ENCODE data around the gene SKI. TPM values are rescaled to one million over a fixed set of nuclear protein-coding genes. Genes with fewer than 3 reads are reported as not detected.
"Not testable (repeated sequence)": the region's sequence is repeated elsewhere in the genome, so short reads cannot be mapped to it uniquely, and the experiment has no call there.

The SKI gene
- polyA plus RNA-seq, 1 donor, result 48.5 TPM

DNA sequence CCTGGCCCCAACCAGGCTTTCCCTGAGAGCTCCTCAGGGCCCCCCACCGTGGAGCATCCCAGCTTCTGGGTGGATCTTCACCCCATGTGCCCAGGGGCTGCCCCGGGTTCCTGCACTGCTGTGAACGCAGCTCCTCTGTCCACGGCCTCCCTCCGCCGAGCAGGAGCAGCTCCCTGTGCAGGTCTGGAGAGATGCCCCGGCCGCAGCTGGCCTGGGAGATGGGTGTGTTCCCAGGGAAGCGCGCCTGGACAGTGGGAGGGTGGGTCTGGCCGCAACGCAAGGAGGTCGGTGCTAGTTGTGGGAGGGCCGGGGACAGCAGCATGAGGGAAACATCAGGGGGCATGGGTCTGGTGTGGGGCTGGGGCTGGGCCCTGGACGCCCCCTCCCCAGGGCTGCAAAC lies 91.9 kb downstream of the SKI start:
- no peak for DNase-seq

DNA sequence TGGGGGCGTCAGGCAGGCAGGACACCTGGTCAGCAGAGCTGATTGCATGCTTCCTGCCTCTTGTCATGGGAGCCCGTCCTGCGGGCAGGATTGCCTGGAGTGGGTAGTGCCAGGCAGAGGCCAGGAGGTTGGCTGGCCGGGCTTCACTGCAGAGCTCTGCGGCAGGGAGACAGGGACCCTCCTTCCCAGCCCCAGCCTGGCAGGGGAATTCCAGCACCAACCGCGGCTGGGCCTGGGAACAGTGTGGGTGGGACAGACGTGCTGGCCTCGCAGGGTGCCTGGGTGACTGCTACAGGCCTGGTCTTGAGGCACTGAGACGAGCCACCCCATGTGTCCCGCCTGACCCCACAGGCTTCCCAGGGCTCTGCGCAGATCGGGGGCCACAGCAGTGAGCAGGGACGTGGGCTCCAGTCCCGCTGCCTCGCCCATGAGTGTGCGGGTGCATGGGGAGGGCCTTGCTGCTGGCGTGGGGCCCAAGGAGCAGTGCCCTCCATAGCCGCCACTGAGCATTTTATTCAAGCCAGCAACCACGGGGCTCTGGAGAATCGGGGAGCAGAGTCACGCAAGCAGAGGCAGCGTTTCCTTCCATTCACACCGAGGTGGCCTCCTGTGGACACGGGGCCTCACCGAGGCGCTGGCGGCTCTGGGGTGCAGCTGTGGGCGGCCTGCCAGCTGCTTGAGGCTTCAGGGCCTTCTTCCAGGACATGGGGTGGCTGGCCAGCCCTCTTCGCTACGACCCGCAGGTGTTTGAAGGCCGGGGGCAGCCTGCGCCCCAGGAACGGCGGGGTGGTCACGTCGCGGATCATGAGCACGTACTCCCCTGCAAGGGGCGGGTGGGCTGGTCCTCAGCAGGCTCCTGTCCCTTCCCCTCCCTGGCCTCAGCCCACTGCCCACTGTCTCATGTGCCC lies 92.9 kb downstream of the SKI start:
- no peak for DNase-seq

DNA sequence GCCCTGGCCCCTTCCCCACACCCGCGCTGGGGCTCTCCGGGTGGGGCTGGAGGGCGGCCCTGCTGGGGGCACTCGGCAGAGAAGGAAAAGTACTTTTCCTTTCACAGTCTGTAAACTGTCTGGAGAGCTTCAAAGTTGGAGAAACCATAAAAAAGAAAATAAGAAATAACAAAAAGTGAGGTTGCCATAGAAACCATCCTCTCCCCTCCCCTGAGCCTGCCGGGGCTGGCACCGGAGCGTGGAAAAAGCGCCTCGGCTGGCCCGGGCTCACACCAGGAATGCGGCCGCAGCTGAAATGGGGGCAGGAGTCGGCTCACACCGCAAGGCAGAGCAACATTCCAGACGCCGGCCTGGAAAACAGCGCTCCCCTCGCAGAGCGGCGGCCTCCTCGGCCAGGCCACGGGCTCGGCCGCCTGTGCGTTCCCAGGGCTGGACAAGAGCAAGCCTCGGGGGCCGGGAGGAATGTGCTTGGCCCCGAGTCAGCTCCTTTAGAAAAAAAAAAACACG lies 94.0 kb downstream of the SKI start:
- DNase-seq, result peak; percentile 86

DNA sequence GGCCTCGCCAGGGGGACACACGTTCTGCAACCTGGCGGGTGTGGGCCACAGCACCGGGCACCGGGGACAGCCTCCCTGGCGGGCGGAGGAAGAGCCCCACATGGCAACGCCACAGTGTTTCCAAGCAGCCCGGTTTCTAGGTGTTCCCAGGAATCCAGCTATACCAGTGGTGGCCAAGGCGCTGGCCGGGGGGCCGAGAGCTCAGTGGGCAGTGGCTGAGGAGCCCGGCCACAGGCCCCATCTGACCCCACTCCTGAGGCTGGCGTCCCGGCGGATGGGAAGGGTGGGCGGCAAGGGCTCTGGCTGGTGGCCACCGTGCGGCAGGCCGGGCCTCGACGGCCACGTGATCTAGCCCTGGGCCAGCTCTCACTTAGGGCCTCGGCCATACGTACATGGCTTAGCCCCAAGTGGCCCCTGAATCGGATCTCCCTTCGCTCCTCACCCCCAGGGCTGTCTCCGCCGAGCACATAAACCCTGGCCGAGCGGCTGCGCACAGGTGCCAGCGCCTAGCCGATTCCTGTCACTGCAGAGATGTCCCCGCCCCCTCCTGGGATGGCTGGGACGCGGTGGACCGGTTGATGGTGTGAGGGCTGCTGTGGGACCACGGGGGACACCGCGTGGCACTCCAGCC lies 94.6 kb downstream of the SKI start:
- no peak for DNase-seq

DNA sequence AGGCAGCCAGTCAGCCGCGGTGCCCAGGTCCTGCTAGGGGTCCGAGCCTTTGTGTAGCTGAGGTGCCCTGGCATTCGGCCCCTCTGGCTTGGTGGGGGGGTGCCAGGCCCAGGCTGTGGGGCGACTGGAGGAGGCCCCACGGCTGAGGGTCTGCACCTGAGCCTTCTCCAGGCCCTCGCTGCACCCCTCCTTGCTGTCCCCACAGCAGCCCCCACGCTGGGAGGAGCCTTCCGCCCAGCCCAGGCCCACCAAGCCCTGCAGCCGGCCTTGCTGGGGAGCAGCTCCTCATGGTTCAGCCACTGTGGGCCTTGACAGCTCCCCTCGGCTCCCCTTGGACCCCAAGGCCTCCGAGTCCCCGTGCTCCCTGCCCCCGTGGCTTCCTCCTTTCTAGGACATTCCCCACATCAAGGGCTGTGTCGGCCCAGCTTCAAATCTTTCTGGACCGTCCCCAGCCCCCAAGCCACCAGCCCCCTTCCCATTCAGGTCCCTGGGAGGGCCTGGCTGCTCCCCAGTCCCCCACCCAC lies 95.4 kb downstream of the SKI start:
- no peak for DNase-seq

DNA sequence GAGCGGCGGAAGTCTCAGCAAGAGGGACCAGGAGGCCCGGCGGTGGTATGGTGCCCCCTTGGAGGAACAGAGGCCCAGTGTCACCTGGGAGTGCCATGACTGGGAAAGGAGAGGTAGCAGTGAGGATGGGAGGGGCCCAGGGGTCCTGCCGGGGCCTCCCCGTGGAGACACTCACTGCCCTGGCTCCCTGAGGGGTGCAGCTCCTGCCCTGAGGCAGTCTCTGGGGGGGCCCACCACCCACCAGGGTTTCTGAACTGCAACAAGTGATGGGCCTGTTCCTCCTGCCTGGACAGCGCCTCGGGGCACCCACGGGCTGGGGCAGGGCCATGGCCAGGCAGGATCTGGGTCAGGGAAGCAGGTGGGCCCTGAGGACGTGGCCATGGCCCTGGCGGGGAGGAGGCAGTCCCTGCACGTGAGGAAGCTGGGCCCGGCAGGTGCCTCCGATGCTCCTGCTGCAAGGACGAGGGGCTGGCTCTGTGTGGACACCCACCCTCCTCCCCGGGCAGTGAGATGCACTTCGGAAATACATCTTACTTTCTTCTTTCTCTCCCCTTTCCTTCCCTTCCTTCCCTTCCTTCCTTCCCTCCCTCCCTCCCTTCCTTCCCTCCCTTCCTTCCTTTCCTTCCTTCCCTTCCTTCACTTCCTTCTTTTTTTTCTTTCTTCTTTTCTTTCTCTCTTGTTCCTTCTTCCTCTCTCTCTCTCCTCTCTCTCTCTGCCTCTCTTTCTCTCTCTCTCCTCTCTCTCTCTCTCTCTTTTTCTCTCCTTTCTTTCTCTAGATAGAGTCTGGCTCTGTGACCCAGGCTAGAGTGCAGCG lies 96.6 kb downstream of the SKI start:
- no peak for DNase-seq

DNA sequence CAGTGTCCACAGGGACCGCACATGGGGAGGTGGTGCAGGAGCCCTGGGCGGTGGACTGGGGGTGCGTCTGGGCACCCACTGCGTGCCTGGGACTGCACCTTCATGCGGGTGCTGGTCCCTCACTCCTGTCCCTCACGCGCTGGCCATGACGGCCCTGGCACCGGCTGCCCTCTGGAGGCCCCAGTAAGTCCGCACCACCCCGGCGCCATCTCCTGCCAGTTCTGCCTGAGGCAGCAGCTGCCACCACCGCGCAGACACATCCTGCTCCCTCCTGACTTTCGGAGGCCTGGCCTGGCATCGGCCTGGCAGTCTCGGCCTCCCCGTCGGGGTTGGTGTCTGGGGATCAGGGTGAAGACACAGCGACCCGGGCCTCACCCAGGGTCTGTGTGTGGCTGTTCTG lies 98.4 kb downstream of the SKI start:
- no peak for DNase-seq

DNA sequence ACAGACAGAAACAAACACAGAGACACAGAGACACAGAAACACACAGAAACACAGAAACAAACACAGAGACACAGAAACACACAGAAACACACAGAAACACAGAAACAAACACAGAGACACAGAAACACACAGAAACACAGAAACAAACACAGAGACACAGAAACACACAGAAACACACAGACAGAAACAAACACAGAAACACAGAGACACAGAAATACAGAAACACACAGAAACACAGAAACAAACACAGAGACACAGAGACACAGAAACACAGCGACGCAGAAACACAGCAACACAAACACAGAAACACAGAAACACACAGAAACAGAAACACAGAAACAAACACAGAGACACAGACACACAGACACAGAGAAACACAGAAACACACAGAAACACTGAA lies 99.0 kb downstream of the SKI start:
- DNase-seq, result not testable (repeated sequence)

DNA sequence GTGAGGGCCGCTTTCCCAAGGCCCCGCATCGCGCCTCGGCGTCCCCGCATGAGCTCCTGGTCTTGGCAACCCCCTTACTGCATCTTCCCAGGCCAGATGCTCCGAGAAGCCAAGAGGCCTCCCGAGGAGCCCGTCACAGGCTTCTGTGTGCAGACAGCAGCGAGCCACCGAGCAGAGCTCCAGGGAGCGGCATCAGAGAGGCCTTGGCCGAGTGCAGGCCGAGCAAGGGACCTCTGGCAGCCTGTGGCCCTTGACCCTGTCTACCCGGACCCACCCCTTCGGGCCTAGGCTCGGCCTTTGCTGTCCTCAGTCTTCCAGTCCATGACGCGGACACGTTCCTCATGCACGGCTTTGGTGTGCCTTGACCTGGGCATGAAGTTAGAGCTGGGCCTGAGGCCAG lies 99.7 kb downstream of the SKI start:
- no peak for DNase-seq

DNA sequence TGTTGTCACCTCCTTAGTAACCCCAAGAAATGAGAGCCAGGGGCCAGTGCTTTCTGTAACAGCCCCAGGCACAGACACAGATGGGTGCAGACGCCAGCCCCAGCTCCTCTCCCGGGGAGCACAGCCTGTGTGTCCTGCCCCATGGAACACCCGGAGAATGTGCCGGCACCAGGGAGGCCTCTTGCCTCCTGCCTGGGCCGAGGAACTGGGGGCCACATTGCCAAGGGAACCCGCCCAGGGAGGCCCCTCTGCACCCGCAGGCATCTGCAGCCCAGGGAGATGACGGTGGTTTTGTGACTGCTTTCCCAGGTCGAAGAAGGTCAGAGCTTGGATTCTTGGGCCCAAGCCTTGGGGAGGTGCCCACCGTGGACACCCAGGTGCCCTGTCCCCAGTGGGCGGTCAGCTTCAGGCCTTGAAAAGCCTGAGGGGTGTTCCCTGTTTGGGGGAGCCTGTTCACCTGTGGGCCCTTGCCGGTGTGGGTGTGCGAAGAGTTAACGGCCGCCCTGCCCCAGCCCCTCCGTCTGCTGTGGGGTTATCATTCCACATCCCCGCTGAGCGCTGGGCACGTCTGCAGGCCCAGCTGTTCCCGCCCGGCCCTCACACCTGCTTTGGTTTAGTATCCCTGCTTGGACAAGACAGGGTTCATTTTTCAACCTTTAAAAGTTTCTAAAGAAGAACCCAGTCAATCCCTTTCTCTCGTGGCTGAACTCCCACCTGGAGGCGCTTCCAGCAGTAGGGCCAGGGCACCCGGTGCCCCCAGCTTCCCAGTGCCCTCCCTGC lies 100.7 kb downstream of the SKI start:
- no peak for DNase-seq

DNA sequence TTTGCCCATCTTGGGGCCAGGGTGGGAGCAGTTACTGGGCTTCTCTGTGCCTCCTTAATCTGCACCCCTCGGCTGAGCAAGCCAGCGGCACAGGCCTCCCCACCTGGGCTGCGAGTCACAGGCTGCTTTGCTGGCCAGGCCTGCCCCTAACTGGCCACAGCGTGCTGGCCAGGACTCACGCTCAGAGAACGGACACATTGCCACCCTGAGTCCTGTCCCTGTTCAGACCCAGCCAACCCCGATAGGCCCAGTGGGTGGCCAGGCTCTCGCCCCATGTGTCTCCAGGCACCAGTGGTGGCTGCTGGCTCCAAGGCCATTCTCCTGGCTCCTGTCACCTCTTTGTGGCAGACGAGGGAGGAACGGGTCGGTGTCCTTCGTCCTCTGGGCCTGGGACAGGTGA lies 101.9 kb downstream of the SKI start:
- DNase-seq, result no peak

DNA sequence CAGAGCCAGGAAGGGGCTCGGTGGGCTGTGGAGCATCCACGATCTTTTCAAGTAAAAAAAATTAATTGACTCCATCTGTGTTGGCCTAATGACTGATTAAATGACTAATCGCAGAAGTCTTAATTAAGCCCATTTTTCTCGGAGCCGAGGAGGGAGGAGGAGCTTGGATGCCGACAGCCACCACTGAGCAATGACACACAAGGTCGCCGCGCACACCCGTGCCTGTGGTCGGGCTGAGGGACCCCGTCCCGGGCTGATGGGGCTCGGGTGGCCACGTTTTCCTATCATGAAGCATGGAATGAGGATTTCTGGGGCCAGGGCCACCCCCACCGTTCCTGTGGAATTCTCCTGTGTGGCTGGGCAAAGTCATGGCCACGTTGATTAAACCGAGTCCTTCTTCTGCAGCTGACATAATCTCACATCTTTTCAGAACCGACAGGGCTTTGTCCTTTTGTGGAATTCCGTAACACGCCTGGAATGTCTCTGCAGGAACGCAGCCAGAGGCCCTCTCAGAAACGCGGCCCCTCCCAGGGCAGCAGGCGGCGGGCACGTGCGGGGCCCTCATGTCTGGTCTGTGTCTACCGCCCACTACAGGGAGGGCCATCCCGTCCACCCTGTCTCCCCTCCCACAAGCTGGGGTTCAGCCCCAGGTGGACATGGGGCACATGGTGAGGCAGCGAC lies 102.5 kb downstream of the SKI start:
- DNase-seq, result no peak

DNA sequence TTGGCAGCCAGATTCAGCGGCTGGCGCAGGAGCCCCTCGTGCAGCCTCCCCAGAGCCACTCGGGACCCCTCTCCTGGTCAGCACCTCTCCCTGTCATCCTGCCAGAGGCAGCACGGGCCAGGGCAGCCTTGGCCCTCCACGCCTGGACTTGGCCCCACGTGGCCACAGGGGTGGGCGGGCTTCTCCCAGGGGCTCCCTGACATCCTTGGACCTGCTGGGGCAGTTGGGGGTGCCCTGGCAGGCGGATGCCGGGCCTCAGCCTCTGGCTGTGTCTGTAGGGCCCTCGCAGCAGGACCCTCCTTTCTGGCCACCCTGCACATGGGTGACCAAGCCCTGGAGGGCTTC lies 103.1 kb downstream of the SKI start:
- DNase-seq, result no peak

DNA sequence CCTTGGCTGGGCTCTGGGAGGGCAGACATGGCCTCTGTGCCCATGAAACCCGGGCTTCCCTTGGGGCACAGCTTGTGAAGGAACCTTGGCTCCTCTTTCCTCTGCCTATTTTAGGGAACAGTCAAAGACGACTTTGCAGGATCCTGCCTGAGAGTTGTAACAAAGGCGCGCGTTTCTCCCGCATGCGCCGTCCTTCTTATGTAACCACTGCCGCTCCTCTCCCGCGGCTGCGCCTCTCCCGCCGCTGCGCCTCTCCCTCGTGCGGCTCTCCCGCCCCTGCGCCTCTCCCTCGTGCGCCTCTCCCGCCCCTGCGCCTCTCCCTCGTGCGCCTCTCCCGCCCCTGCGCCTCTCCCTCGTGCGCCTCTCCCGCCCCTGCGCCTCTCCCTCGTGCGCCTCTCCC lies 103.5 kb downstream of the SKI start:
- DNase-seq, result not testable (repeated sequence)

DNA sequence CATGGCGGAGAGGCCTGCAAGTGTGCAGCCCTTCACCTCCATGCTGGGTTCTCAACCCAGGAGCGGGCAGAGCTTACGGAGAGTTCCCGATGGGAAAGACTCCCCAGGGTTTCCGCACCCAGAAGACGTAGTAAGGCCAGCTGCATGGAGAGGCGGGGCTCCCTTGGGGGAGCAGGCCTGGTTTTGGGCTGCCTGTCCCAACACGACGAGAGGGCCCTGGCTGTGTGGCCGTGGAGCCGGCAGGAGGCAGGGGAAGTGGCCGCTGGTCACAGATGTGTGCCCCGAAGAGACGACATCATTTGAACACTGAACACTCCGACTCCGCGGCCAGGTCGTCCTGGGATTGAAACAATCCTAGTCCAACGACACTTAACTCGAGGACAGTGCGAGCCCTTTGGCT lies 106.2 kb downstream of the SKI start:
- DNase-seq, result no peak

DNA sequence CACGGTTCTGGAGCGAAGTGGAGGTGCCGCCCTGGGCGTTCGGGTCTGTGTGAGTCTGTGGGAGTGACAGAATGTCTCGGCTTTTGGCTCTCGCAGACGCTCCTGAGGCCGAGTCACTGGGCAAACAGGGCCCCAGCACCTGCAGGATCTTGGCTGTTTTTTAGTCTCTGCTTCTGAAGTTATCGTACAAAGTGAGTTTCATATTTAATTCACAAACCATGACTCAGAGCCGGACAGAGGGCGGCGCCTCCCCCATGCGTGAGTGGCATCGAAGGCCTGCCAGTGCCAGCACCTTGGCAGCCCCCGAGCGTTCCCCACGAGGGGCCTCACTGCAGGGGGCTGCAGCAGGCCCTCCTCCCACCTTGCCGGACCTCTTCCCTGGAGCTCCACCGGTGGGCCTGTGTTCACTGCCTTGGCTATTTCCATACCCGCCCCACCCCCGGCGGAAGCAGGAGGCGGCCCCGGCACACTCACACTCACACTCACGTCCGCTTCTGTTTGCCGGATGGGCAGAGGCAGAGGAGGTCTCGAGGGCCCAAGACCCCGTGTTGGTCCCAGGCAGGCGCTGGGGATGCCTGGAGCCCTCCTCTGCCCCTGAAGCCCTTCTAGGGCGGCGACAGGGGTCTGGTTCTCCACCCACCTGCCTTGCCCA lies 106.9 kb downstream of the SKI start:
- DNase-seq, result no peak

DNA sequence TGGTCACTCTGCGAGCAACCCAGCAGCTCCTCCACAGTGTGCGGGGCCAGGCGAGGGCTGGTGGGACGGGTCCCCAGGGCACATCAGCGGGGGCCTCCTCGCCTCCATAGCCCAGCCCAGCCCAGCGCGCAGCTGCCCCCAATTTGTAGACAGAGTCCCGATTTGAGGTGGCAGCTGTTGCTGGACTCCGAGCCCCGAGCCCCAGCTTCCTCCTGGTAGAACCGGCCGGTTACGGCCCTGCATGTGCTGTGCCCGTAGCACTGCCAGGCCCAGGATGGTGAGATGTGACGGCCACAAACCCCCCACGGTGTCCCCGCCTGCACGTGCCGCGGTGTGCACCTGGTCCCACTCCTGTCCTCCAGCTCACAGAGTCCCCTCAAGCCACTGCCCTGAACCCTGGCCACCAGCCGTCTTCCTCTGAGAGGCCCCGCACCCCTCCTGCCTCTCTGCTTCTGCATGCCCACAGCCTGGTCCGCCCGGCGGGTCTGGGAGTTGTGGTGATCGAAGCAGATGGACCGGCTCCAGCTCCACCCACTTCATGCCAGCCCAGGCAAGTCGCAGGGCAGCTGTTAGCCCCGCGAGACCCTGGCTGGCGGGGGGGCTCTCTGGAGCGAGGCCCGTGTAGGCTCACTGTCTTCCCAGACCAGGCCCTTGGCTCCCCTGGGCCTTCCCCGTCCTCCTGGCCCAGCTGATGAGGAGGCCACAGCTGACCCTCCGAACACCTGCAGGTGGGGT lies 107.8 kb downstream of the SKI start:
- DNase-seq, result no peak

DNA sequence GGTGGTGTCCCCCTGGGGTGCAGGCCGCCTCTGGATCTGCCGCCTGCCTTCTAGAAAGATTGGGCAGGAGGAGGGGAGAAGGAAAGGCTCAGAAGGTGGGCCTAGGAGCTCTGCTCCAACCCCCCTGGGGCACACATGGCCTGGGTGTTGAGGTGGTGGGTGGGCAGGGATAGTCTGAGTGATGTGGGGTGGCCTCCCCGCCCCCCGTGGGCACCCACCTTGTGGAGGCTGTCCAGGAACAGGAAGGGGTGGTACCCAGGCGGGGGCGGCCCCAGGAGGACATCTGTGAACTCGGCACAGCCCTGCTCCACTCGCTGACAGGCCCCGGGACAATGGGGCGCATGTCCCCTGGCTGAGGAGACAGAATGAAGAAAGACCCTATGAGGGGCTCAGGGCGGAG lies 108.4 kb downstream of the SKI start:
- no peak for DNase-seq

DNA sequence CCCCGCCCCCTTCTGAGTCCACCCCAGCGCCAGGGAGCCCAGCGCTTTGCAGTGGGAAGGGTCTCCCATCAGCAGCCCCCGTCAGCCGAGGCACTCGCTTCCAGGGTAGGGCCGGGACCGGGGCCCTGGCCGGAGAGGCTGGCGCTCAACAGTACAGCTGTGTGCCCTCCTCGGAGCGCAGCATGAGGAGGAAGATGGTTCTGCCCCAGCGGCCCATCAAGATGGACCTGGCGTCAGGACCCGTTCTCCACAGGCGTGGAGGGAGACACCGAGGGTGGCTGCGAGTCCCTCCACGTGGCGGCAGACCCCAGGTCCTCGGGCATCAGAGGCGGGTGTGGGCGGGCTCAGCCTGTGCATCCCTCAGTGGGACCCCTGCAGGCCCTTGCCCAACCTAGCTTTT lies 109.0 kb downstream of the SKI start:
- no peak for DNase-seq

DNA sequence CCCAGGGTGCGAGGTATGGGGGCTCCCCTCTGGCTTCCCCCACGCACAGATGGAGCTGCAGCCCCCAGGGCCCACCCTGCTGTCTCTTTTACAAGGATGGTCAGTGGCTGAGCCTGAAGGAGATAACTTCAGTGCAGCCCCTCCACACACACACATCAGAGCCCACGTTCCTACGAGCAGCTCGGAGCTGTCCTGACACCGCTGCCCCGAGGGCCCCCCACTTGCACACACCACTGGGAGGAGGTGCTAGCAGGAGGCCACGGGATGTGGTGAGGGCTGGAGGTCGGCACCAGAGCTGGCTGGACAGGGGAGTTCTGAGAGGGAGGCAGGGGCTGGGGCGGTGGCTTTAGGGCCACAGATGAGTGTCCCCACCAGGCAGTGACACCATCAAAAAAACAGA lies 109.4 kb downstream of the SKI start:
- no peak for DNase-seq
